ENCODE results near the gene SOX10.

SOX10 gene

GRCh38 chr22:37930270-37930951 is 53.9 kb downstream of the SOX10 start:
- DNase-seq (ENCODE audit: low read depth in 2 of 2) = no peak

DNA sequence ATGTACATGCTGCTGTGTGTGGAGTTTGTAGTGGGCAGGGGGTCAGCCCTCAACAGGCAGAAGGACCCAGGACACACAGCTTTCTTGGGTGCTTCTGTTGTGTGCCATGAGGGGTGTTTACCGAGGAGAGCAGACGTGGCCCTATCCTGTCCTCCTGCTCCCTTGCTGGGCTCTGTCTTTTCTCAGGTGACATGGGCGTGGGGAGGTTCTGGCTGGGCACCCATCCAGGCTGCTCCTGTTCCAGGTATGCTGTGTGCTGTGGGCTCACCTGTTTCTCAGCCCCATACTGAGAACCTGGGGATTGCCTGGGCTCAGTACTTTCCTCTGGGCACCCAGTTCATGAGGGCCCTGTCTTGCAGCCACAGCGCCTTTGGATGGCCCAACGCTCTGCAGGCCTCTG is 55.0 kb downstream of the SOX10 start:
- DNase-seq (ENCODE audit: low read depth in 2 of 2) = no peak

- no peak for DNase-seq (ENCODE audit: low read depth in 2 of 2)
Measured at GRCh38 chr22:37927637-37927936, 56.8 kb downstream of the SOX10 start.

DNA sequence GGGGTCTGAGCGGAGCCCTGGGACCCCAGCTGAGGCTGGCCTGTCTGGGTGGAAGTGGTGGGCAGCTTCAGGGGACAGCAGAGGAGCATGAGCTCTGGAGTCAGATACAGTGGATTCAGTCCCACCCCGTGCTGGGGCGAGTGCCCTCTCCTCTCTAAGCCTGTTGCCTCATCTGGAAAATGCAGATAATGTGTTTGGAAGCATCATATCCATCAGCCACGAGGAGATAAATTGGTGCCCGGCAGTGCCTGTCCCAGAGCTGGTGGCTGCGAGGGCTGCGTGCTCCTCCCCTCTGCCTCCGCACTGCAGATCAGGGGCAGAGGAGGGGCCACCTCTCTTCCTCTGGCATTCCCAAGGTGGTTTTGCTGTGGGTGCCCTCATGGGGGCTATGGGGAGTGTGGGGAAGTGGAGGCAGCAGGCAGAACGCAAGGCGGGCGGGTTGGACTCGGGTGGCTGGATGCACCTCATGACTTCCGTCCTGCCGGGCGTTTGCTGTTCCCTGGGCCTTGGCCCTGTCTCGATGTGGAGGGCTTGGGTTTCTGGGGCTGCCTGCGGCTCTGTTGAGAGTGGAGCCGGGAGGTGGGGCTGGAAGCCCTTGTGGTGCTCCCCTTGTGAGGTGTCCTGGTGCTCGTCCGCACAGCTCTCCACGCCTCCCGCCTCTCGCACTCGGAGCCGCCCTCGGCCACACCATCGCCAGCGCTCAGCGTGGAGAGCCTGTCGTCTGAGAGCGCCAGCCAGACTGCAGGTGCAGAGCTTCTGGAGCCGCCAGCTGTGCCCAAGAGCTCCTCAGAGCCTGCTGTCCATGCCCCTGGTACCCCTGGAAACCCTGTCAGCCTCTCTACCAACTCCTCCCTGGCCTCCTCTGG is 57.4 kb downstream of the SOX10 start:
- DNase-seq (ENCODE audit: low read depth in 2 of 2) = no peak

DNA sequence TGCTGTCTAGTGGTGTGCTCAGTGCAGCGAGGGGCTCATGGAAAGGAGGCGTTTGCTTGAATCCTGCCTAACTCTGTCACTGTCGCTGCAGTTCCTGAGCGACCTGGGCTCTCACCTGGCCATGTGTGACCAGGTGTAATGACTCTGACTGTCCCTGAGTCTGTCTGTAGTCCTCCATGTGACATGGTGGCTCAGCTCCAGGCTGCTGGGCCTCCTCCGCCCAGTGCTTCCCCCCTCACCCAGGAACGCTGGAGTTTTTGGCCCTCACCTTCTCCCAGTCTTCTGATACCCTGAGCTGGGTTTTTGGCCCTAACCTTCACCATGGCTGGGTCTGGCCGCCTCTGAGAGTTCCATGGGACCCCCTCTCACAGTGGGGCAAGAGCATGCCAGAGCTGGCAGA is 58.0 kb downstream of the SOX10 start:
- DNase-seq (ENCODE audit: low read depth in 2 of 2) = no peak

DNA sequence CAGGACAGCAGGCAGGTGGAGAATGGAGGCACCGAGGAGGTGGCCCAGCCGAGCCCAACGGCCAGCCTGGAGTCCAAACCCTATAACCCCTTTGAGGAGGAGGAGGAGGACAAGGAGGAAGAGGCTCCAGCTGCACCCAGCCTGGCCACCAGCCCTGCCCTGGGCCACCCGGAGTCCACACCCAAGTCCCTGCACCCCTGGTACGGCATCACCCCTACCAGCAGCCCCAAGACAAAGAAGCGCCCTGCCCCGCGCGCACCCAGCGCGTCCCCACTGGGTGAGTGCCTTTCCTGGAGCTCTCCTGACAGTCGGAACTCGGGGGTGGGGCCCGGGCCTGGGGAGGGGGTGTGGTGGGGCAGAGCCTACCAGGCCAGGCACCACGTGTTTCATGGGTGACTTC is 58.6 kb downstream of the SOX10 start:
- no peak for DNase-seq (ENCODE audit: low read depth in 2 of 2)

GRCh38 chr22:37925330-37925729 is 59.0 kb downstream of the SOX10 start:
- no peak for DNase-seq (ENCODE audit: low read depth in 2 of 2)

DNA sequence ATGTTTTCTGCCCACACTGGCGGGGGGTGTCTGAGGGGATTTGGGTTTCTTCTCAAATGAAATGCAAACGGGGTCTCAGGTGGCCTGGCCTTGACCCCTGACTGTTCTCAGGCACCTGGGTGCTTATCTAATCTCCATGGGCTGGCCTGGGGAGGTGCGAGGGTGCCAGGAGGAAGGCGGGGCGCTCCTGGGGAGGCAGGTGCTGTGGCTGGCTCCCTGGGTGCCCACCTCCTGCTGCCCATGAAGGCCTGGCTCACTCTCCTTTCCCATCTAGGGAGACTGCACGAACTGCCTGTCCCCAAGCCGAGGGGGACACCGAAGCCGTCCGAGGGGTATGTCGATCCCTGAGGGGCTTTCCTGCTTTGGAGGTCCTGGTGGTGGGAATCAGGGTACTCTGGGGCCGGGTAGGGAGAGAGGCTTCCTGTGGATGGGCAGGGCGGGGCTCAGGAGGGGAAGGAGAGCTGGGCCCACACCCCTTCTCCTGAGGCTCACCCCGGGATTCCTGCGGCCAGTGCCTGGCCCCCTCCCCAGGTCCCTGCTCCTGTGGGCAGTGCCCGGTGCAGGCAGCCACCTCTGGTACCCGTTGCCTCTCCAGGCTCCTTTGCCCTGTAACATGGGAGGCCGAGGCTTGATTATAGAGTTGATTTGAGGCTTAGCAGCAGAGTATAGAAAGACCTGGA is 59.8 kb downstream of the SOX10 start:
- DNase-seq (ENCODE audit: low read depth in 2 of 2) = no peak

GRCh38 chr22:37923927-37924326 is 60.4 kb downstream of the SOX10 start:
- DNase-seq (ENCODE audit: low read depth in 2 of 2) = no peak

Measured in stimulated activated CD8-positive, alpha-beta memory T cell treated with anti-CD3 and anti-CD28 coated beads, Interleukin-2, amount 100 ng/mL, for 1 hour (primary cell).